ENCODE data around the gene SLC4A11.

The SLC4A11 gene

DNA sequence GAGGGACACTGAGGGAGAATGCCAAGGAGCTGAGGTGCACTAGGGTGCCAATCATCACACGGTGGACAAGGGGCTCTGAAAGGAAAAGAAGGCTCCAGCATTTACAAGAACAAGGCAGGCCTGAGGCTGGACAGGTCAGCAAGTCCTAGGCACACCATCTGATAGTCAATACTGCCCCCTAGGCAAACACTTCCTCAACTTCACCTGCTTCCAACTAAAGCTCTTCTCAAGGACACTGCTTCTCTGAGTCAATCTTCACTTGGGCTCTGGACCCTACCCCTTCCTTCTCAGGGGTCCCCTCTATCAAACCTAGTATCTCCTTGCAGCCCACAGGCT, 37.7 kb upstream of the SLC4A11 start:
- TF ChIP-seq, protein P1, sequence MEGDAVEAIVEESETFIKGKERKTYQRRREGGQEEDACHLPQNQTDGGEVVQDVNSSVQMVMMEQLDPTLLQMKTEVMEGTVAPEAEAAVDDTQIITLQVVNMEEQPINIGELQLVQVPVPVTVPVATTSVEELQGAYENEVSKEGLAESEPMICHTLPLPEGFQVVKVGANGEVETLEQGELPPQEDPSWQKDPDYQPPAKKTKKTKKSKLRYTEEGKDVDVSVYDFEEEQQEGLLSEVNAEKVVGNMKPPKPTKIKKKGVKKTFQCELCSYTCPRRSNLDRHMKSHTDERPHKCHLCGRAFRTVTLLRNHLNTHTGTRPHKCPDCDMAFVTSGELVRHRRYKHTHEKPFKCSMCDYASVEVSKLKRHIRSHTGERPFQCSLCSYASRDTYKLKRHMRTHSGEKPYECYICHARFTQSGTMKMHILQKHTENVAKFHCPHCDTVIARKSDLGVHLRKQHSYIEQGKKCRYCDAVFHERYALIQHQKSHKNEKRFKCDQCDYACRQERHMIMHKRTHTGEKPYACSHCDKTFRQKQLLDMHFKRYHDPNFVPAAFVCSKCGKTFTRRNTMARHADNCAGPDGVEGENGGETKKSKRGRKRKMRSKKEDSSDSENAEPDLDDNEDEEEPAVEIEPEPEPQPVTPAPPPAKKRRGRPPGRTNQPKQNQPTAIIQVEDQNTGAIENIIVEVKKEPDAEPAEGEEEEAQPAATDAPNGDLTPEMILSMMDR (IDR thresholded peaks at IDR 0.05; ENCODE audit: low read depth, low read length), result peak; percentile 10; the same call in 1 of the 2 replicates
- DNase-seq (ENCODE audit: extremely low read depth, low read depth), result no peak

DNA sequence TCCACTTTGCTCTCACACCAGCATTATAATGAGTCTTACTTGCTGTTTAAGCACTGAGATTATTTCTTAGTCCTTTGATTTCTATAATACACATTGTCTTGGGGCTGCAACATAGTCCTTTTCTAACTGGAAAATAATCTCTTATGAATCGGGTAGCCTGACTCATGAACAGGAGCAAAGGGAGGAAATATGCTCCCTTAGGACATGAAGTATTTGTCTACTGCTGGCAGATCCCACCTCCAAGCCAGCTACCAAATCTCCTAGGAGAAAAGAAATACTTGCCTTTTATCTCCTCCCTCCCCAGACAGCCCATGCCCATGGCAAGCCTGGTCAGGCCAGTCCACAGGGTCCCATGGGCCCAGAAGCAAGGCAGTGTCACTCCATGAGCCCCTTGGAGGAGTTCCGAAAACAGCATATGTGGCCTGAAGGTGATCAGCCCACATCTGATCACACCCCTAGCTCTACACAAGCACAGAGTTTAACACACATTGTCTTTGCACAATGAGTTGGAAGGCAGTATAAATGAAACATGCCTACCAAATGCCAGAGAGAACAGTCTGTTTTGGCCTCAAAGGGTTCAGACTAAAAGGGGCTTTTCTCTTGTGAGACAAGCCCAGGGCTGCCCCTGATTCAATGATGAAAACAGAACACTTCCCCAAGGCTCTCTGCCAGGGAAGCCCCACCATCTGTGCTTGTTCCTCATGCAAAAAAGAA, 37.1 kb upstream of the SLC4A11 start:
- no peak for DNase-seq (ENCODE audit: extremely low read depth, low read depth)
- TF ChIP-seq, protein P1 (IDR thresholded peaks at IDR 0.05; ENCODE audit: low read depth, low read length), result no peak

DNA sequence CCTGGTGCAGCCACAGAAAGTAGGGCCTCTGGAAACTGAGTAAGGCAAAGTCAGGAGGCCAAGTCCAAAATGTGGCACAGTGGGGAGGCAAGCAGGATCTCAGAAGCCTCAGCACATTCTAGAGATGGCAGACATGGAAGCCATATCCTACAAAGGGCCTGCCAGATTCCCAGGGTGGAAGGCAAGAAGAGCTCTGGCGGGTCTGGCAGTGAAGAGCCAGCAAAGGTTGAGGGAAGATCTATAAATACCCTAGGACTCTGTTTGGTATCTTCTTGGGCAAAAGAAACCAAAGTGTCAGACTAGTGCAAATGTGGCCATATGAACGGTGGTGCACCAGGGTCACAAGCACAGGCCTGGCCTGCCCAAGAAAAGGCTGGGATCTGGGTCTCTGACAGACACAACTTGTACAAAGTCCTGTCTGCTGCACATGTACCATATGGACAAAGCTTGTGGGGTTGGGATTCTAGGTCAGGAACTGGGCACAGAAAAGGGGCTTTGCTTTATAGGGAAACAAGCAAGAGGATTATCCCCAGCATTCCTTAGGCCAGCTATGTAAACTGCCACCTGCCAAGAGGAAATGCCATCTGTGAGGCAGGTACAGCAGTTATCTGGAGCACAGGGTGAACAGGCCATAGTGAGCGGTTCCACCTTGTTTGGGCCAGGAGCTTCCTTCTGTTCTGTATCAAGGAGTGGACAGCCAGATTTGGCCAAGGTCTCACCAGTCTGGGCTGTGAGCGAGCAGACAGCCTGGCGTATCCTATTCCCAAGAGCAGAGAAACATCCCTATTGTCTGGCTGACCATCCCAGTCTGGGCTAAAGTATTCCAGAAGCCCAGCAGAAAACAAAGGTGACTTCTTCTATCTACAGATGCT, 36.3 kb upstream of the SLC4A11 start:
- DNase-seq (ENCODE audit: extremely low read depth, low read depth), result no peak
- TF ChIP-seq, protein P1 (IDR thresholded peaks at IDR 0.05; ENCODE audit: low read depth, low read length), result no peak

DNA sequence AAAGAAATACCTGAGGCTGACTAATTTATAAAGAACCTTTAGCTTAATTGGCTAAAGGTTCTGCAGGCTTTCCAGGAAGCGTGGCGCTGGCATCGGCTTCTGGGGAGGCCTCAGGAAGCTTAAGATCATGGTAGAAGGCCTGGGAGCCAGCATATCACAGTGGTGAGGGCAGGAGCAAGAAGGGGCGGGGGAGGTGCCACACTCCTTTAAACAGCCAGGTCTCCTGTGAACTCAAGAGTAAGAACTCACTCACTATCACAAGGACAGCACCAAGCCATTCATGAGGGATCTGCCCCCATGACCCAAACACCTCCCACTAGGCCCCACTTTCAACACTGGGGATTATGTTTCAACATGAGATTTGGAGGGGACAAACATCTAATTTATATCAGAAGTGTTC, 34.4 kb upstream of the SLC4A11 start:
- DNase-seq (ENCODE audit: extremely low read depth, low read depth), result no peak
- TF ChIP-seq, protein P1 (IDR thresholded peaks at IDR 0.05; ENCODE audit: low read depth, low read length), result no peak

DNA sequence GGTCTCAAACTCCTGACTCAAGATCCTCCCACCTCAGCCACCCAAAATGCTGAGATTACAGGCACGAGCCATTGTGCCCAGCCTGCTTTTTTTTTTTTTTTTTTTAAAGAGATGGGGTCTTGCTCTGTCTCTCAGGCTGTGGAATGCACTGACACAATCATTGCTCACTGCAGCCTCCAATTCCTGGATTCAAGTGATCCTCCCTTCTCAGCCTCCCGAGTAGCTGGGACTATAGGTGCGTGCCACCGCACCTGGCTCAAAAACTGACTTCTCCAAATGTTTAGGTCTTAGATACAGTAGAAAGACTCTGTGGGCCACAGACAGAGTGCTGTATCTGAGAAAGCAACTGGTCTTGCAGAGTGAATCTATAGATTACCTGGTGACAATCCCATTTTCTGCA, 31.1 kb upstream of the SLC4A11 start:
- TF ChIP-seq, protein P1 (IDR thresholded peaks at IDR 0.05; ENCODE audit: low read depth, low read length), result no peak

DNA sequence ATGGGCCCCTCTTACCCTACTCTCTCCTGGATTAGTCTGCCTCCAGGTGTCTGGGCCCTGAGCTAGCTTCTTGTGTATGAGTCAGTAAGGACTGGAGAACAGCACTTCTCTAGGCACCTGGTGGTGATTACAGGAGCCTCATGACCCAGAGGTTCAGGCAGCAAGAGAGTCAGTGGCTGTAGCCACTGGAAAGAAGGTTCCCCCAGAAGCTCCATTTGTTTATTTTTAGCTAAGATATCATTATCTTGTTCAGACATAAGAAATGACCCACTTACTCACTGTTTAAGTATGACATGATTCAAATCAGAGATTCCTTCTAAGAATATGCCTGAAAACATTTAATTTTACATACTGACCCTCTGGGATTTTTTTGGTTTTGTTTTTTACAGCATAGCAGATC, 23.6 kb upstream of the SLC4A11 start:
- no peak for DNase-seq (ENCODE audit: extremely low read depth, low read depth)
- TF ChIP-seq, protein P1 (IDR thresholded peaks at IDR 0.05; ENCODE audit: low read depth, low read length), result no peak

More for the DNA sequence above, 31.1 kb upstream of the SLC4A11 start:
- no peak for DNase-seq (ENCODE audit: extremely low read depth, low read depth)

DNA sequence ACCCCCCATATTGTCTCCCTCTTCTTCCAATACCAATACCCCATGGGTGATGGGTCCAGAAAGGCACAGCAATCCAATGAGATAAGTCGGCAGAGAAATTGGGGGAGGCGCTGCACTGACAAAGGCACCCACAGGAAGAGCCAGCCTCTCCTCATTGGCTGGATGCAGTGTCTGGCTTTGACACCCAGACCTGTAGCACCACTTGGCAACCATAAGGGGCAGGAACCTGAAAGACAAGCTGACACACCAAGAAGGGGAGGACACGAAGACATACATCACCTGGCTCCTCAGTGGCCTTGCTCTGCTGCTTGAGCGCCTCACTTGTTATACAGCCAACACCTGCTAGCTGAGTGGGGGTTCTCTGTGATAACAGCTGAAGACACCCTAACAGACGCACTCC, 19.4 kb upstream of the SLC4A11 start:
- TF ChIP-seq, protein P1 (IDR thresholded peaks at IDR 0.05; ENCODE audit: low read depth, low read length), result no peak
- no peak for DNase-seq (ENCODE audit: extremely low read depth, low read depth)
